Neutrophil (primary cell): ENCODE measurements around the gene FBXO17.

Source experiments
- H3K27ac ChIP-seq: fragments of 200-600 bp; sonication (generic); 2 replicates; pipeline ENCODE4 v1.5.1; 2016; ENCODE audit warnings: mild to moderate bottlenecking, moderate library complexity
- H3K27me3 ChIP-seq: fragments of 200-600 bp; sonication (generic); 2 replicates; pipeline ENCODE4 v1.6.0; 2016; ENCODE audit warnings: mild to moderate bottlenecking
- H3K36me3 ChIP-seq: fragments of 200-600 bp; sonication (generic); 2 replicates; pipeline ENCODE4 v1.5.1; 2017
- H3K4me1 ChIP-seq, 2 experiments: fragments of 200-600 bp in 1 of 2; sonication (generic) in 1 of 2; 1 replicate in 1 of 2; 2 replicates in 1 of 2; pipeline versions ENCODE4 v1.5.1 to v1.6.1; 2013 to 2016; ENCODE audit warnings: low read depth in 1 of 2, low read length in 1 of 2, mild to moderate bottlenecking in 1 of 2, moderate library complexity in 1 of 2; ENCODE audit not compliant: control insufficient read depth in 1 of 2, insufficient read depth in 1 of 2
- H3K4me3 ChIP-seq, 2 experiments: fragments of 200-600 bp in 1 of 2; sonication (generic) in 1 of 2; 1 replicate in 1 of 2; 2 replicates in 1 of 2; pipeline ENCODE4 v1.5.1; 2013 to 2016; ENCODE audit warnings: low read depth in 1 of 2, low read length in 1 of 2, mild to moderate bottlenecking in 1 of 2, moderate library complexity in 1 of 2
- H3K9me3 ChIP-seq: fragments of 200-600 bp; sonication (generic); 2 replicates; pipeline ENCODE4 v1.5.1; 2016
- TF ChIP-seq, protein P1 (sequence below): fragments of 200-600 bp; sonication (generic); IDR thresholded peaks from 2 replicates; pipeline ENCODE4 v1.5.1; 2016; ENCODE audit warnings: antibody characterized with exemption

FBXO17 gene

DNA sequence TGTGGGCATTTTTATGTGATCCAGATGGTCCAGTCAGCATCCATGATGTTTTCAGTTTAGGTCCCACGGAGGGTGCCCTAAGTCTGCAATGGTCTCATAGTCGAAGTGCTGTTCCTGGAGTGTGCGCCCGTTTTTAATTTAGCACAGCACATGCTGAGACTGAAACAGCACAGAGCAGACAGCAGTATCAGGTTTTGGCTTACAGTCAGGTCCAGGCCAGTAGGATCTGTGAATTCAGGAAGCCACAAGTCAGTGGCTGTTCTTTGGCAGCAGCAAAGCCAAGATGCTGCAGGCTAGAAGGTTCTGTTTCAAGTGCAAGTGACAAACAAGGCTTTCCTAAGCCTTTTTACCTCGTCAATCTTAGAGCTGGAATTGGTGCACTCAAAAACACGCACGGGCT lies 38.5 kb upstream of the FBXO17 start:
- H3K9me3 ChIP-seq = no peaks in the 10 kb centered on the region
- H3K4me1 ChIP-seq = no peaks in the 10 kb centered on the region
- H3K4me3 ChIP-seq = no peak overlapping the region
- no peak overlapping the region for H3K27ac ChIP-seq
- H3K27me3 ChIP-seq = peaks cover 5% of the 10 kb centered on the region
- TF ChIP-seq, protein P1, sequence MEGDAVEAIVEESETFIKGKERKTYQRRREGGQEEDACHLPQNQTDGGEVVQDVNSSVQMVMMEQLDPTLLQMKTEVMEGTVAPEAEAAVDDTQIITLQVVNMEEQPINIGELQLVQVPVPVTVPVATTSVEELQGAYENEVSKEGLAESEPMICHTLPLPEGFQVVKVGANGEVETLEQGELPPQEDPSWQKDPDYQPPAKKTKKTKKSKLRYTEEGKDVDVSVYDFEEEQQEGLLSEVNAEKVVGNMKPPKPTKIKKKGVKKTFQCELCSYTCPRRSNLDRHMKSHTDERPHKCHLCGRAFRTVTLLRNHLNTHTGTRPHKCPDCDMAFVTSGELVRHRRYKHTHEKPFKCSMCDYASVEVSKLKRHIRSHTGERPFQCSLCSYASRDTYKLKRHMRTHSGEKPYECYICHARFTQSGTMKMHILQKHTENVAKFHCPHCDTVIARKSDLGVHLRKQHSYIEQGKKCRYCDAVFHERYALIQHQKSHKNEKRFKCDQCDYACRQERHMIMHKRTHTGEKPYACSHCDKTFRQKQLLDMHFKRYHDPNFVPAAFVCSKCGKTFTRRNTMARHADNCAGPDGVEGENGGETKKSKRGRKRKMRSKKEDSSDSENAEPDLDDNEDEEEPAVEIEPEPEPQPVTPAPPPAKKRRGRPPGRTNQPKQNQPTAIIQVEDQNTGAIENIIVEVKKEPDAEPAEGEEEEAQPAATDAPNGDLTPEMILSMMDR = no peak
- no peaks in the 10 kb centered on the region for H3K36me3 ChIP-seq

DNA sequence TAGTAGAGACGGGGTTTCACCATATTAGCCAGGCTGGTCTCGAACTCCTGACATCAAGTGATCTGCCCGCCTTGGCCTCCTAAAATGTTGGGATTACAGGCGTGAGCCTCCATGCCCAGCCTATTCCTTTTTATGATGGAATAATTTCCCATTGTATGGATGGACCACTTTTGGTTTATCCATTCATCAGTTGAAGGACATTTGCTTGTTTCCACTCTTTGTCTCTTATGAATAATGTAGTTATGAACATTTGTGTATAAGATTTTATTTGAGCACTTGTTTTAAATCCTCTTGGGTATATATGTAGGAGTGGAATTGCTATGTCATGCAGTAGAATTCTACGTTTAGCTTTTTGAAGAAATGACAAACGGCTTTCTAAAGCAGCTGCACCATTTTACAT lies 33.5 kb upstream of the FBXO17 start:
- TF ChIP-seq, protein P1 = no peak
- Histone ChIP-seq H3K36me3 (no peaks in the 10 kb centered on the region), H3K27me3 (peaks cover 2% of the 10 kb centered on the region), H3K27ac (no peak overlapping the region), H3K4me3 (no peak overlapping the region), H3K9me3 (no peaks in the 10 kb centered on the region), H3K4me1 (no peaks in the 10 kb centered on the region)

DNA sequence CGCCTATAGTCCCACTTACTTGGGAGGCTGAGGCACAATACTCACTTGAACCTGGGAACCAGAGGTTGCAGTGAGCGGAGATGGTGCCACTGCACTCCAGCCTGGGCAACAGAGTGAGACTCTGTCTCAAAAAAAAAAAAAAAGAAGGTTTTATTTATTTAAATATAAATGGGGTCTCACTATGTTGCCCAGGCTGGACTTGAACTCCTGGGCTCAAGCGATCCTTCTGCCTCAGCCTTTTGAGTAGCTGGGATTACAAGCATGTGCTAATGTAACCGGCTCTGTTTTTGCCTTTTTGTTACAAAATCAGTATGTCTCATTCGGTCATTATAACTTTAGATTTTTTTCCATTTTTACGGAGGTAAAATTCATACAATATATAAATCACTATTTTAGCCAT lies 32.6 kb upstream of the FBXO17 start:
- H3K36me3 ChIP-seq = no peaks in the 10 kb centered on the region
- no peaks in the 10 kb centered on the region for H3K9me3 ChIP-seq
- H3K27ac ChIP-seq = no peak overlapping the region
- H3K4me1 ChIP-seq = no peaks in the 10 kb centered on the region
- TF ChIP-seq, protein P1 = no peak
- H3K27me3 ChIP-seq = no peaks in the 10 kb centered on the region
- no peak overlapping the region for H3K4me3 ChIP-seq

DNA sequence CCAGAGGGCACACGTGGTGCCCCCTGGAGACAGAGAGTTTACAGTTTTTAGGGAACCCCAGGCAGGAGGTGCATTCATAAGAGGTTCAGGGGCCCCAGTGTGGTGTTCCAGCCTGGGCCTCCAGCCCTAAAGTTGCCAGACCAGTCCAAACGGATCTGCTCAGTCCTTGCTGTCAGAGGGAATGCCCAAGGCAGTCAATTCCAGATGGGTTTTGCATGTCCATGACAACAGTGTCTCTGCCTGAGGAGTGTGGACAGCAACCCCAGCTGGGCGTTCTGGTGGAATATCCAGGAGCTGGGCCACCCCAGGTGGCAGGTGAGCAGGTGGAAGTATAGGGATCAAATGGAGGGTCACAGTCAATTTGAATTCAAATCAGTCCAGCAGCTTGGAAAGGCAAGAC lies 31.6 kb upstream of the FBXO17 start:
- Histone ChIP-seq H3K4me3 (no peak overlapping the region), H3K4me1 (no peaks in the 10 kb centered on the region), H3K27me3 (no peaks in the 10 kb centered on the region), H3K27ac (no peak overlapping the region), H3K9me3 (no peaks in the 10 kb centered on the region), H3K36me3 (no peaks in the 10 kb centered on the region)
- TF ChIP-seq, protein P1 = no peak

DNA sequence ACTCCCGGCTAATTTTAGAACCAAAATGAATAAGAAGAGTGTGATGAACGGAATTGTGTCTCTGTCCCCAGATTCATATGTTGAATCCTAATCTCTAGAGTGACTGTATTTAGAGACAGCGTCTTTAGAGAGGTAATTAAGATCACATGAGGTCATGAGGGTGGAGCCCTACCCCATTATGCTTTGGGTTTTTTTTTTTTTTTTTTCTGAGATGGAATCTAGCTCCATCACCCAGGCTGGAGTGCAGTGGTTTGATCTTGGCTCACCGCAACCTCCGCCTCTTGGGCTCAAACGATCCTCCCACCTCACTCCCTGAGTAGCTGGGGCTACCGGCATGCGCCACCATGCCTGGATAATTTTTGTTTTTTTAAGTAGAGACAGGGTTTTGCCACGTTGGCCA lies 28.9 kb upstream of the FBXO17 start:
- Histone ChIP-seq H3K4me1 (no peaks in the 10 kb centered on the region), H3K4me3 (no peak overlapping the region)
- TF ChIP-seq, protein P1 = no peak

DNA sequence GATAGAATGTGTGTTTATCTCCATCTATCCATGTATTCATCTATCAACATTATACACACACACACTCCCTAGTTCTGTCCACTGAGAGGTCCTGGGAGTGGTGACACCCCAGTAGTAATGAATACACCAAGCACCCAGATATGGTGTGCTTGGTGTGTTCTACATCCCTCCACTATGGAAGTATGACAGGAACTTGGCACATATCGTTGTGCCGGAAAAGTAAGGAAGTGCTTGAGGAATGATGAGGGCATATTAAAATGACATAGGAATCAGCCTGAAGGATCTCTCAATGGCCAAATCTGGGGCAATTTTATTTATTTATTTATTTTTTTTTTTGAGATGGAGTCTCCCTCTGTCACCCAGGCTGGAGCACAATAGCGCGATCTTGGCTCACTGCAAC lies 28.3 kb upstream of the FBXO17 start:
- TF ChIP-seq, protein P1 = no peak
- H3K9me3 ChIP-seq = no peaks in the 10 kb centered on the region

More for the DNA sequence above, 28.9 kb upstream of the FBXO17 start:
- Histone ChIP-seq H3K36me3 (no peaks in the 10 kb centered on the region), H3K27ac (no peak overlapping the region), H3K9me3 (no peaks in the 10 kb centered on the region), H3K27me3 (no peaks in the 10 kb centered on the region)

More for the DNA sequence above, 28.3 kb upstream of the FBXO17 start:
- H3K4me3 ChIP-seq = no peak overlapping the region
- H3K27me3 ChIP-seq = no peaks in the 10 kb centered on the region
- H3K27ac ChIP-seq = no peak overlapping the region
- H3K36me3 ChIP-seq = no peaks in the 10 kb centered on the region
- no peaks in the 10 kb centered on the region for H3K4me1 ChIP-seq
